SK-N-SH (cell line): Measurements from ENCODE around the gene CDH26. TPM values are rescaled to one million over a fixed set of nuclear protein-coding genes. Genes with fewer than 3 reads are reported as not detected.

Experiments used
- CTCF ChIA-PET: fragments of 300-600, 350-600 bp; formaldehyde crosslinking; extraction: SDS; loops from one replicate; lab custom pipeline; 2021; lab: Yijun Ruan, JAX
- POLR2A ChIA-PET: fragments of 350-600 bp; sonication (Branson Sonifier 250); formaldehyde crosslinking; extraction: SDS; loops from one replicate; lab custom pipeline; 2020; ENCODE audit warnings: antibody characterized with exemption, inconsistent platforms; lab: Yijun Ruan, JAX
- DNase-seq: peaks from one replicate; pipeline ENCODE4 v3.0.0; 2012
- H2AFZ ChIP-seq: fragments of 200-600 bp; sonication (generic); 2 replicates; pipeline ENCODE4 v1.8.1; 2016; ENCODE audit warnings: antibody characterized with exemption, mild to moderate bottlenecking, low read depth
- H3F3A ChIP-seq: fragments of 200-600 bp; sonication (generic); replicated peaks from 2 replicates; pipeline ENCODE3; 2016; ENCODE audit warnings: antibody characterized with exemption, mild to moderate bottlenecking; ENCODE audit not compliant: insufficient read depth
- H3K27ac ChIP-seq, 2 experiments: fragments of 200-500 bp in 1 of 2; fragments of 200-600 bp in 1 of 2; sonication (Bioruptor generic) in 1 of 2; sonication (generic), shearing (Covaris generic) in 1 of 2; 2 replicates each; pipeline versions ENCODE4 v1.5.1 to v1.6.1; 2014 to 2016; ENCODE audit warnings: low read depth in 2 of 2, inconsistent platforms in 1 of 2, low read length in 1 of 2, mild to moderate bottlenecking in 1 of 2, mixed read lengths in 1 of 2
- H3K27me3 ChIP-seq: fragments of 200-600 bp; sonication (generic), shearing (Covaris generic); 2 replicates; pipeline ENCODE4 v1.6.1; 2016; ENCODE audit warnings: mixed run types; ENCODE audit not compliant: insufficient read depth
- H3K36me3 ChIP-seq, 2 experiments: fragments of 200-500 bp in 1 of 2; fragments of 200-600 bp in 1 of 2; sonication (Bioruptor generic) in 1 of 2; sonication (generic) in 1 of 2; replicated peaks in 1 of 2; 2 replicates each; pipeline versions ENCODE3 to v1.5.1; 2014 to 2016; ENCODE audit warnings: low read length in 1 of 2, mild to moderate bottlenecking in 1 of 2; ENCODE audit not compliant: insufficient read depth in 2 of 2, control insufficient read depth in 1 of 2
- H3K4me1 ChIP-seq, 2 experiments: fragments of 200-500 bp in 1 of 2; fragments of 200-600 bp in 1 of 2; sonication (Bioruptor generic) in 1 of 2; sonication (generic), shearing (Covaris generic) in 1 of 2; 2 replicates each; pipeline versions ENCODE4 v1.5.1 to v1.6.1; 2014 to 2016; ENCODE audit warnings: low read depth in 1 of 2, low read length in 1 of 2, mixed run types in 1 of 2; ENCODE audit not compliant: insufficient read depth in 2 of 2, control insufficient read depth in 1 of 2
- H3K4me2 ChIP-seq: fragments of 200-600 bp; sonication (generic), shearing (Covaris generic); 2 replicates; pipeline ENCODE4 v1.6.1; 2017; ENCODE audit warnings: mixed run types
- H3K4me3 ChIP-seq, 2 experiments: fragments of 200-500 bp in 1 of 2; fragments of 200-600 bp in 1 of 2; sonication (Bioruptor generic) in 1 of 2; sonication (generic), shearing (Covaris generic) in 1 of 2; 2 replicates each; pipeline versions ENCODE4 v1.5.1 to v1.8.1; 2014 to 2016; ENCODE audit warnings: low read depth in 2 of 2, inconsistent platforms in 1 of 2, low read length in 1 of 2, mild to moderate bottlenecking in 1 of 2, mixed read lengths in 1 of 2, moderate library complexity in 1 of 2
- H3K79me2 ChIP-seq: fragments of 200-600 bp; sonication (generic); 2 replicates; pipeline ENCODE4 v1.8.1; 2017; ENCODE audit warnings: mild to moderate bottlenecking; ENCODE audit not compliant: insufficient read depth
- H3K9ac ChIP-seq: fragments of 200-600 bp; sonication (generic); 2 replicates; pipeline ENCODE4 v1.6.1; 2017; ENCODE audit warnings: mixed run types
- H3K9me2 ChIP-seq: fragments of 200-600 bp; sonication (generic); 2 replicates; pipeline ENCODE4 v1.6.1; 2017; ENCODE audit warnings: mixed run types
- H3K9me3 ChIP-seq: fragments of 200-600 bp; sonication (generic); 2 replicates; pipeline ENCODE4 v1.6.1; 2017; ENCODE audit warnings: mixed run types, mild to moderate bottlenecking, moderate library complexity
- H4K20me1 ChIP-seq: fragments of 200-600 bp; sonication (generic); 2 replicates; pipeline ENCODE4 v1.6.1; 2017; ENCODE audit warnings: mild to moderate bottlenecking, mixed run types; ENCODE audit not compliant: insufficient read depth
- ELF1 ChIP-seq: IDR thresholded peaks from 2 replicates; pipeline ENCODE4 v1.4.0; 2012
- EP300 ChIP-seq, 2 experiments: IDR thresholded peaks; 2 replicates each; pipeline versions ENCODE4 v1.4.0 to v1.6.1; 2012; ENCODE audit warnings: borderline replicate concordance in 1 of 2, low read depth in 1 of 2, low read length in 1 of 2
- FOXJ3 ChIP-seq: sonication (generic); formaldehyde crosslinking; IDR thresholded peaks from 2 replicates; pipeline ENCODE4 v1.5.1; 2020; ENCODE audit warnings: mild to moderate bottlenecking, missing genetic modification reagents
- GABPA ChIP-seq: IDR thresholded peaks from 2 replicates; pipeline ENCODE4 v1.4.0; 2012; ENCODE audit warnings: low read depth, mild to moderate bottlenecking
- GATA2 ChIP-seq: sonication (generic); formaldehyde crosslinking; IDR thresholded peaks from 2 replicates; pipeline ENCODE4 v1.5.0; 2020; ENCODE audit warnings: mild to moderate bottlenecking, missing genetic modification reagents
- IRF3 ChIP-seq: fragments of 150-350 bp; IDR thresholded peaks from 2 replicates; pipeline ENCODE4 v1.6.1; 2016; ENCODE audit warnings: mild to moderate bottlenecking, low read depth, low read length
- JUND ChIP-seq: IDR thresholded peaks from 2 replicates; pipeline ENCODE4 v1.4.0; 2012
- NFIC ChIP-seq: IDR thresholded peaks from 2 replicates; pipeline ENCODE4 v1.4.0; 2012; ENCODE audit warnings: borderline replicate concordance
- NRF1 ChIP-seq: IDR thresholded peaks from 2 replicates; pipeline ENCODE4 v1.6.1; 2012; ENCODE audit warnings: low read depth, mild to moderate bottlenecking, low read length
- RFX5 ChIP-seq: IDR thresholded peaks from 2 replicates; pipeline ENCODE4 v1.6.1; 2012; ENCODE audit warnings: mild to moderate bottlenecking, improper control_type of control experiment, low read length
- SIN3A ChIP-seq: IDR thresholded peaks from 2 replicates; pipeline ENCODE4 v1.6.1; 2012; ENCODE audit warnings: low read depth, mild to moderate bottlenecking, low read length, moderate library complexity, borderline replicate concordance
- TCF12 ChIP-seq: IDR thresholded peaks from 2 replicates; pipeline ENCODE4 v1.4.0; 2012
- TEAD4 ChIP-seq: IDR thresholded peaks from 2 replicates; pipeline ENCODE4 v1.4.0; 2012; ENCODE audit warnings: mild to moderate bottlenecking, borderline replicate concordance; ENCODE audit not compliant: insufficient read depth
- YY1 ChIP-seq: IDR thresholded peaks from 2 replicates; pipeline ENCODE4 v1.4.0; 2012; ENCODE audit warnings: low read depth, mild to moderate bottlenecking
- WGBS: methylation state at CpG from one replicate; pipeline ENCODE4 v1.1.6; 2017; ENCODE audit warnings: low lambda C conversion rate; 5-methylcytosine and 5-hydroxymethylcytosine counted together
- polyA plus RNA-seq, 3 experiments: library from polyadenylated mRNA; depleted of rRNA; stranded (reverse); fragments of >200 nt; gene quantifications; 2 replicates each; pipeline ENCODE4 v1.2.3, GENCODE V29; 2012
- TF ChIP-seq, protein P1 (sequence below): IDR thresholded peaks from 2 replicates; pipeline ENCODE4 v1.4.0; 2012; ENCODE audit warnings: low read depth, borderline replicate concordance

CDH26 gene
- polyA plus RNA-seq, 1 of the 3 experiments (the other 2 are of a cell fraction): 0.13 TPM

DNA sequence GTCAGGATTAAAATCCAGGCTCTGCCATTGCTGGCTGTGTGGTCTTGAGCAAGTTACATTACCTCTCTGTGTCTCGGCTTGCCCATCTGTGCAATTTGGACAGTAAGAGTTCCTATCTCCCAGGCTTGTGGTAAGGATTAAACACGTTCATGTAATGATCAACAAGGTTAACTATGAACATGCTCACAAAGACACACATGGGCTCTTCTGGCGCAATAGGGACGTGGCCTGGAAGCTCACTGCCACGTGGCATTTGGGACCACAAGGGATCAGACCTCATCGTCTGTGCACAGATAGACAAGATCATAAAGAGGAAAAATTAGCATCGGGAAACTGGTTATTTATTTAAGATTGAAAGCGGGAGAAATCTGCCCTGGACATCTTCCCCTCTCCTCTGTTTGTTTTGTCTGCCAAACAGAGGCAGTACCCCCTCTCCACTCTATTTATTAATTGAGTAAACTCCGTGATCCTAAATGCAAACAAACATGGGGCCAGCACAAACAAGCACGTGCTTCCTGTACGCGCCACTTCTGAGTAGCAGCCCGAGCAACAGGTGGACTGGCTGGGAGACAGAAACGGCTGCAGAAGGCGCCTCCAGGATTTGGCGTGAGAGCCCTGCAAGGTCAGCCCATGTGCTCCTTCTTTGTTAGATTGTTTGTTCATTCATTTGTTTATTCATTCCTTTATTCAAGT, 95.0 kb downstream of the CDH26 start:
- no peak overlapping the region for H3K27ac ChIP-seq
- 31% methylated on average over 16 of the region's 16 CpGs for WGBS
- no peaks in the 10 kb centered on the region for H3K79me2 ChIP-seq
- no peaks in the 10 kb centered on the region; a peak in 2 of 4 replicates for H3K4me1 ChIP-seq
- DNase-seq: no peak
- H3K9ac ChIP-seq: no peak overlapping the region
- no peaks in the 10 kb centered on the region for H3K9me3 ChIP-seq
- H3K4me2 ChIP-seq: no peak overlapping the region
- POLR2A ChIA-PET: no interaction called here
- no peaks in the 10 kb centered on the region for H3K27me3 ChIP-seq
- no peaks in the 10 kb centered on the region for H4K20me1 ChIP-seq
- H3F3A ChIP-seq: no peaks in the 10 kb centered on the region
- no peak overlapping the region for H3K4me3 ChIP-seq
- H2AFZ ChIP-seq: no peak overlapping the region
- CTCF ChIA-PET: interaction anchor here (0.6 to 3.1 kb wide), 3 partner anchors 9 to 158 kb away, joined by 3 to 13 read pairs (median 3); no protein-coding TSS in a partner anchor
- H3K36me3 ChIP-seq: no peaks in the 10 kb centered on the region
- TF ChIP-seq RFX5 (no peak), EP300 (IDR thresholded peaks at IDR 0.05; ENCODE audit: borderline replicate concordance in 1 of 2, low read depth in 1 of 2, low read length in 1 of 2) (no peak), GABPA (no peak), IRF3 (no peak), TCF12 (no peak), SIN3A (no peak), FOXJ3 (CRISPR knock-in tag) (no peak), TEAD4 (no peak), GATA2 (no peak), NFIC (no peak), ELF1 (no peak), JUND (no peak)
- TF ChIP-seq, protein P1, sequence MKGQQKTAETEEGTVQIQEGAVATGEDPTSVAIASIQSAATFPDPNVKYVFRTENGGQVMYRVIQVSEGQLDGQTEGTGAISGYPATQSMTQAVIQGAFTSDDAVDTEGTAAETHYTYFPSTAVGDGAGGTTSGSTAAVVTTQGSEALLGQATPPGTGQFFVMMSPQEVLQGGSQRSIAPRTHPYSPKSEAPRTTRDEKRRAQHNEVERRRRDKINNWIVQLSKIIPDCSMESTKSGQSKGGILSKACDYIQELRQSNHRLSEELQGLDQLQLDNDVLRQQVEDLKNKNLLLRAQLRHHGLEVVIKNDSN: no peak
- no peaks in the 10 kb centered on the region for H3K9me2 ChIP-seq

DNA sequence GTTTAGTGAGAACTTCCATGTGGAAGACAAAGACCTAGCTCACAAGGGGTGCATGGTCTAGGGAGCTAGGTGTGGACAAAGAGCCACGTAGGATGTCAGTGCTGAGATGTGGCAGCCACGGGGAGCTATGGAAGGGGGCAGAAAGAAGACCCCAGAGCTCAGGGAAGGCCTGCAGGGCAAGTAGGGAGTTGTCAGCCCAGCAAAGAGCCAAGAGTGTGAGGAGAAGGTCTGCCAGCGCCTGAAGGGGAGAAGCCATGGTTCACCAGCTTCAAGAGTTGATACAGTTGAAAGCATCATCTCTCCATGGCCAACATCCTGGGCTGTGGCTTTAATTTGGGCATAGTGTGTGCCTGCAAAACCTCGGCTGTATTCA, 95.6 kb downstream of the CDH26 start:
- H3K9me2 ChIP-seq: no peaks in the 10 kb centered on the region
- no peaks in the 10 kb centered on the region for H4K20me1 ChIP-seq
- no peaks in the 10 kb centered on the region; a peak in 2 of 4 replicates for H3K4me1 ChIP-seq
- no peak overlapping the region for H3K4me3 ChIP-seq
- CTCF ChIA-PET: interaction anchor here (0.6 to 3.1 kb wide), 2 partner anchors 9 to 157 kb away, joined by 3 to 13 read pairs; no protein-coding TSS in a partner anchor
- no peak overlapping the region for H3K4me2 ChIP-seq
- no peaks in the 10 kb centered on the region for H3K27me3 ChIP-seq
- POLR2A ChIA-PET: no interaction called here
- no peak overlapping the region for H3K27ac ChIP-seq
- H3F3A ChIP-seq: no peaks in the 10 kb centered on the region
- H3K9me3 ChIP-seq: no peaks in the 10 kb centered on the region
- no peak for DNase-seq
- no peak overlapping the region for H2AFZ ChIP-seq
- H3K9ac ChIP-seq: no peak overlapping the region
- WGBS: 12% methylated on average over 4 of the region's 4 CpGs
- TF ChIP-seq NRF1 (no peak), TCF12 (no peak), YY1 (no peak)
- TF ChIP-seq, all 33 proteins: peak for 0
- Histone ChIP-seq H3K79me2 (no peaks in the 10 kb centered on the region), H3K36me3 (no peaks in the 10 kb centered on the region)
